K562 (cell line): ENCODE measurements around the gene SLC24A2. TPM values are rescaled to one million over a fixed set of nuclear protein-coding genes. Genes with fewer than 3 reads are reported as not detected.
A peak's percentile ranks its signal among the peaks of the same experiment; 100 is the strongest.

Experiments
- CEBPB ChIP-seq: fragments of 450-650 bp; IDR thresholded peaks from 2 replicates; pipeline ENCODE4 v1.6.1; 2016; ENCODE audit warnings: missing genetic modification characterization, missing compliant biosample characterization
- CLOCK ChIP-seq: fragments of 250-450 bp; sonication (Bioruptor Pico); IDR thresholded peaks from 2 replicates; pipeline ENCODE4 v1.4.0; 2020; ENCODE audit warnings: mild to moderate bottlenecking, moderate library complexity, borderline replicate concordance
- FOSL1 ChIP-seq: fragments of 200-800 bp; sonication (Bioruptor generic); conservative IDR thresholded peaks from 2 replicates; pipeline ENCODE4 v1.6.1; 2016; ENCODE audit warnings: missing genetic modification characterization, missing compliant biosample characterization
- GATAD2B ChIP-seq: fragments of 450-650 bp; IDR thresholded peaks from 2 replicates; pipeline ENCODE4 v1.6.1; 2017; ENCODE audit warnings: mild to moderate bottlenecking, borderline replicate concordance
- GTF2E2 ChIP-seq: fragments of 200-800 bp; sonication (Bioruptor generic); IDR thresholded peaks from 2 replicates; pipeline ENCODE4 v1.6.1; 2016; ENCODE audit warnings: missing genetic modification characterization, missing compliant biosample characterization
- MBD2 ChIP-seq: sonication (generic); IDR thresholded peaks from 2 replicates; pipeline ENCODE4 v1.6.1; 2016; ENCODE audit warnings: low read depth, borderline replicate concordance
- MCM2 ChIP-seq: fragments of 450-650 bp; IDR thresholded peaks from 2 replicates; pipeline ENCODE4 v1.6.1; 2017; ENCODE audit warnings: low read depth, mild to moderate bottlenecking
- MNT ChIP-seq, 2 experiments: fragments of 450-650 bp; conservative IDR thresholded peaks; 2 replicates each; pipeline ENCODE4 v1.6.1; 2017; ENCODE audit warnings: mild to moderate bottlenecking in 2 of 2, moderate library complexity in 2 of 2
- NR1H2 ChIP-seq: sonication (generic); formaldehyde crosslinking; IDR thresholded peaks from 2 replicates; pipeline ENCODE4 v1.4.0; 2020; ENCODE audit warnings: mild to moderate bottlenecking, missing genetic modification reagents
- PML ChIP-seq: IDR thresholded peaks from 2 replicates; pipeline ENCODE4 v1.6.1; 2012; ENCODE audit warnings: low read length, inconsistent platforms
- PTBP1 ChIP-seq: fragments of 200-400 bp; formaldehyde crosslinking; IDR thresholded peaks from 2 replicates; pipeline ENCODE4 v1.6.1; 2017; ENCODE audit warnings: low read depth, low read length
- RBM14 ChIP-seq: fragments of 200-400 bp; formaldehyde crosslinking; IDR thresholded peaks from 2 replicates; pipeline ENCODE4 v1.6.1; 2018; ENCODE audit warnings: low read depth, mild to moderate bottlenecking, low read length, moderate library complexity, borderline replicate concordance; ENCODE audit not compliant: insufficient read depth
- RBM22 ChIP-seq: fragments of 200-400 bp; formaldehyde crosslinking; IDR thresholded peaks from 2 replicates; pipeline ENCODE4 v1.6.1; 2018; ENCODE audit warnings: low read length, low read depth; ENCODE audit not compliant: poor library complexity, severe bottlenecking
- SLC30A9 ChIP-seq: fragments of 250-450 bp; sonication (Bioruptor Pico); IDR thresholded peaks from 2 replicates; pipeline ENCODE4 v1.8.0; 2022; ENCODE audit warnings: mild to moderate bottlenecking, moderate library complexity
- ZNF408 ChIP-seq: fragments of 250-450 bp; sonication (Bioruptor Pico); IDR thresholded peaks from 2 replicates; pipeline ENCODE4 v1.4.0; 2020; ENCODE audit warnings: low read depth, mild to moderate bottlenecking, moderate library complexity
- polyA plus RNA-seq, 8 experiments: library from polyadenylated mRNA; depleted of rRNA in 4 of 8; stranded (reverse) in 5 of 8; unstranded in 3 of 8; fragments of >200 nt; fragmentation: Nextera tagmentation in 2 of 8; fragmentation: Illumina TruSeq in 1 of 8; extraction: Ambion mirVana in 2 of 8; extraction: Trizol in 1 of 8; gene quantifications; 2 replicates each; pipeline versions ENCODE4 v1.2.1 to v1.2.3, GENCODE V29; 2011 to 2014; ENCODE audit warnings: inconsistent platforms in 1 of 8, missing spikeins in 1 of 8
- total RNA-seq, 7 experiments: library from RNA; depleted of rRNA in 6 of 7; stranded (reverse); fragments of >200 nt in 6 of 7; fragmentation: Illumina TruSeq in 2 of 7; extraction: Trizol in 2 of 7; gene quantifications; 2 replicates each; pipeline versions ENCODE4 v1.2.1 to v1.2.3, GENCODE V29; 2011 to 2021; ENCODE audit warnings: low replicate concordance in 1 of 7
- TF ChIP-seq, protein P1 (sequence below): fragments of 450-650 bp; IDR thresholded peaks from 2 replicates; pipeline ENCODE4 v1.6.1; 2016; ENCODE audit warnings: antibody characterized with exemption
- TF ChIP-seq, protein P2 (sequence below), 2 experiments: fragments of 450-650 bp in 1 of 2; sonication (generic) in 1 of 2; formaldehyde crosslinking in 1 of 2; IDR thresholded peaks in 1 of 2; conservative IDR thresholded peaks in 1 of 2; 2 replicates each; pipeline versions ENCODE4 v1.6.1 to v1.8.1; 2016 to 2023; ENCODE audit warnings: mild to moderate bottlenecking in 2 of 2, moderate library complexity in 2 of 2, inconsistent platforms in 1 of 2, missing genetic modification reagents in 1 of 2
- TF ChIP-seq, protein P3 (sequence below): fragments of 450-650 bp; formaldehyde crosslinking; IDR thresholded peaks from 2 replicates; pipeline ENCODE4 v1.4.0; 2020; ENCODE audit warnings: mild to moderate bottlenecking, moderate library complexity

Gene SLC24A2
- total and polyA plus RNA-seq, 9 of the 15 experiments (the other 6 are each of a cell fraction or from before 2014, with no cell fraction given): 0.04 to 0.40 (median 0.09) TPM

DNA sequence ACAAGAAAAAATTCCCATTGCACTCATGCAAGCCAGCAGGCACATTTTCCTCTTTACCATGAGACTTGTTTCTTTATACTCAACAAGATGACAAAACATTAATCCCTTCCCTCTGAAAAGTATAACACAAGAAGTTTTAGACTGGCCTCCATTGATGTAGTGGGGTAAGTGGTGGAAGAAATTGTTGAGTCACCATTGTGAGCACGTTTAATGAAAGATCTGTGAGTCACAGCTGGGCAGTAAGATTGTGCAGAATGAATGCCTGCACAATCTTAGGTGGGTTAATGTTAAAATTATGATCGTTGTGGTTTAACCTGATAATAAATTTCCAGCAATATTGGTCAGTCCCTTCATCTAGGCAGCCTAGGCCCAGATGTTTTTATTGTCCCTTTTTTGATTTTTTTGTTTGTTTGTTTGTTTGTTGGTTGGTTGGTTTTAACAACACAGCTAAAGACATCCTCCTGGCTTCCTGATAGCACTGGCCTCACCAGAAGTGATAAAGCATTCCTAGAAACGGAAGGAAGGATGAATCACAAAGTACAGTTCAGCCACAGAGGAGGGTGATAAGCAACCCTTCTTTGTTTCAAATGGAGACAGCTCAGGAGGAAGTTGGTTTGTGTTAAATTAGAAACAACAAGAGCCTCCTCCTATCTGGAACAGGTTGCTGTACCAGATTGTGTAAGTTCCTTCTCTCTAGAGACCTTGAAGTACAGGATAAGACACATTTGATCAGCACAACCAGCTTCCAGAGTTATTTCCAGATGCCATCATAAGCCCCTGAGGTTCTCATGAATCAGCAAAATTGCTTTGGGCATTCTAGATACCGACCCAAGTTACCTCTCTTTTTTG, 40.3 kb downstream of the SLC24A2 start (continued):
- no peak for TF ChIP-seq SLC30A9 (CRISPR knock-in tag)
- TF ChIP-seq, protein P1, sequence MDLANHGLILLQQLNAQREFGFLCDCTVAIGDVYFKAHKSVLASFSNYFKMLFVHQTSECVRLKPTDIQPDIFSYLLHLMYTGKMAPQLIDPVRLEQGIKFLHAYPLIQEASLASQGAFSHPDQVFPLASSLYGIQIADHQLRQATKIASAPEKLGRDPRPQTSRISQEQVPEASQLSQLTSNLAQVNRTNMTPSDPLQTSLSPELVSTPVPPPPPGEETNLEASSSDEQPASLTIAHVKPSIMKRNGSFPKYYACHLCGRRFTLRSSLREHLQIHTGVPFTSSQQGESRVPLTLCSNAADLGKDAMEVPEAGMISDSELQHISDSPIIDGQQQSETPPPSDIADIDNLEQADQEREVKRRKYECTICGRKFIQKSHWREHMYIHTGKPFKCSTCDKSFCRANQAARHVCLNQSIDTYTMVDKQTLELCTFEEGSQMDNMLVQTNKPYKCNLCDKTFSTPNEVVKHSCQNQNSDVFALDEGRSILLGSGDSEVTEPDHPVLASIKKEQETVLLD: no peak
- TF ChIP-seq, protein P2, sequence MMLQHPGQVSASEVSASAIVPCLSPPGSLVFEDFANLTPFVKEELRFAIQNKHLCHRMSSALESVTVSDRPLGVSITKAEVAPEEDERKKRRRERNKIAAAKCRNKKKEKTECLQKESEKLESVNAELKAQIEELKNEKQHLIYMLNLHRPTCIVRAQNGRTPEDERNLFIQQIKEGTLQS (IDR thresholded peaks at IDR 0.05): peak; percentile 72
- TF ChIP-seq, protein P2 (CRISPR knock-in tag; conservative IDR thresholded peaks at IDR 0.05): no peak
- TF ChIP-seq CLOCK (CRISPR knock-in tag): no peak
- TF ChIP-seq NR1H2: no peak
- TF ChIP-seq FOSL1 (tag): peak; percentile 99
- no peak for TF ChIP-seq RBM22
- peak; percentile 69; the same call in 1 of the 2 replicates for TF ChIP-seq PML
- TF ChIP-seq CEBPB (tag): peak; percentile 84
- no peak for TF ChIP-seq GATAD2B
- TF ChIP-seq RBM14: no peak
- TF ChIP-seq GTF2E2: peak; percentile 36; the same call in 1 of the 2 replicates
- peak in 1 of 2 experiments; percentile 26; a peak in 1 of 4 replicates for TF ChIP-seq MNT (conservative IDR thresholded peaks at IDR 0.05)
- TF ChIP-seq PTBP1: no peak
- TF ChIP-seq ZNF408 (CRISPR knock-in tag): no peak
- TF ChIP-seq, protein P3, sequence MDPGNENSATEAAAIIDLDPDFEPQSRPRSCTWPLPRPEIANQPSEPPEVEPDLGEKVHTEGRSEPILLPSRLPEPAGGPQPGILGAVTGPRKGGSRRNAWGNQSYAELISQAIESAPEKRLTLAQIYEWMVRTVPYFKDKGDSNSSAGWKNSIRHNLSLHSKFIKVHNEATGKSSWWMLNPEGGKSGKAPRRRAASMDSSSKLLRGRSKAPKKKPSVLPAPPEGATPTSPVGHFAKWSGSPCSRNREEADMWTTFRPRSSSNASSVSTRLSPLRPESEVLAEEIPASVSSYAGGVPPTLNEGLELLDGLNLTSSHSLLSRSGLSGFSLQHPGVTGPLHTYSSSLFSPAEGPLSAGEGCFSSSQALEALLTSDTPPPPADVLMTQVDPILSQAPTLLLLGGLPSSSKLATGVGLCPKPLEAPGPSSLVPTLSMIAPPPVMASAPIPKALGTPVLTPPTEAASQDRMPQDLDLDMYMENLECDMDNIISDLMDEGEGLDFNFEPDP (CRISPR knock-in tag): no peak
- peak; percentile 38; the same call in 1 of the 2 replicates for TF ChIP-seq MBD2
- no peak for TF ChIP-seq MCM2
